ENCODE data around the gene FAM170B.

DNA sequence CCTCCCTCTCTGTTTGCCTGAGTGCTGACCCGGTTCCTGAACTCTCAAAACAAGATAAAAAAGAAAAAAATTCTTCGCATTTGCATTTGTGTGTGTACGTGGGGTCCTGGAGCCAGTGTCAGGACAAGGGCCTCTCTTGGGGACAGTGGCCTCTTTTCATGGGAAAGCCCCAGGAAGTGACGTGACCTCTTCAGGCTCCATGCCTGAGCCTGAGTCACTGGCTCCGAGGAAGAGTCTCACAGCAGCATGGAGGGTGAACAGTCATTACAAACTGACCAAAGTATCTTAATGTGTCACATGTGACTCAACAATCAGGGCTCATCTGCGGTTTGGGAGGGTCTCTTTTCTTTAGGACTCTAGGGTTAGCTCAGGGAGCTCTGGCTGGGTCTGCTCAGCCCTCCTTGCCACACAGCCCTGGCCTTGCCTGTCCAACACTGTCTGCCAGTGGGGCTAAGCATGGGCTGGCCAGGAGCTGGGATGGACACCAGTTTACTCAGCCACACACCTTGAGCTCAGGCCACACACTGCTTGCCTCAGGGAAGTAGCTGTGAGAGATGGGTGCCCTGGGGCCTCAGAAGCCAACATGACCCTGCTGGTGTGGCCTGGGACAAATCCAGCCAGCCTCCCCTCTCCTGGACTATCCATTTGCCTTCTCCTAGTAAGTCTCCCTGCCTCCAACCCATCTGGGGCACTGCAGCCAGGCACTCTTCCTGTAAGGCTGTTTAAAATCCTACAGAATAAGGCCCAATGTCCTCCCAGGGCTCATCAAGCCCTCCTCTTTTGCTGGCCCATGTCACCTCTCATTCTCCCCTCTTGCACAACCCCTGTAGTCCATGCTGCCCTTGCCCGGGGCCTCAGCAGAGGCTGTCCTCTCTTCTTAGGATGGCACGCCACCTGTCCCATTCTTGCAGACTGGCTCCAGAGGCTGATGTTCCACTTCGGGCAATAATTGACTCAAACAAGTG is 43.9 kb upstream of the FAM170B start:
- TF ChIP-seq, protein P1, sequence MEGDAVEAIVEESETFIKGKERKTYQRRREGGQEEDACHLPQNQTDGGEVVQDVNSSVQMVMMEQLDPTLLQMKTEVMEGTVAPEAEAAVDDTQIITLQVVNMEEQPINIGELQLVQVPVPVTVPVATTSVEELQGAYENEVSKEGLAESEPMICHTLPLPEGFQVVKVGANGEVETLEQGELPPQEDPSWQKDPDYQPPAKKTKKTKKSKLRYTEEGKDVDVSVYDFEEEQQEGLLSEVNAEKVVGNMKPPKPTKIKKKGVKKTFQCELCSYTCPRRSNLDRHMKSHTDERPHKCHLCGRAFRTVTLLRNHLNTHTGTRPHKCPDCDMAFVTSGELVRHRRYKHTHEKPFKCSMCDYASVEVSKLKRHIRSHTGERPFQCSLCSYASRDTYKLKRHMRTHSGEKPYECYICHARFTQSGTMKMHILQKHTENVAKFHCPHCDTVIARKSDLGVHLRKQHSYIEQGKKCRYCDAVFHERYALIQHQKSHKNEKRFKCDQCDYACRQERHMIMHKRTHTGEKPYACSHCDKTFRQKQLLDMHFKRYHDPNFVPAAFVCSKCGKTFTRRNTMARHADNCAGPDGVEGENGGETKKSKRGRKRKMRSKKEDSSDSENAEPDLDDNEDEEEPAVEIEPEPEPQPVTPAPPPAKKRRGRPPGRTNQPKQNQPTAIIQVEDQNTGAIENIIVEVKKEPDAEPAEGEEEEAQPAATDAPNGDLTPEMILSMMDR (conservative IDR thresholded peaks at IDR 0.05) = no peak
- no peak for TF ChIP-seq EZH2 (IDR thresholded peaks at IDR 0.05; ENCODE audit: low read depth)
